ENCODE results near the gene PEX11G.

PEX11G gene

GRCh38 chr19:7522072-7522922 lies 33.5 kb upstream of the PEX11G start, which contains the start of gene MCOLN1:
Gene MCOLN1 (plus strand): TSS chr19:7522624. CDS start chr19:7522751, 127 bp downstream.
- peak; percentile 94 for DNase-seq (ENCODE audit: low spot score)

- no peak for DNase-seq (ENCODE audit: low spot score)
Observed at GRCh38 chr19:7521551-7522071, 32.8 kb upstream of the PEX11G start.

- no peak for DNase-seq (ENCODE audit: low spot score)
Observed at GRCh38 chr19:7520131-7521051, 31.6 kb upstream of the PEX11G start.

- no peak for DNase-seq (ENCODE audit: low spot score)
Observed at GRCh38 chr19:7519361-7520130, 30.7 kb upstream of the PEX11G start.

- DNase-seq (ENCODE audit: low spot score) = no peak
Observed at GRCh38 chr19:7516878-7517277, 28.0 kb upstream of the PEX11G start.

GRCh38 chr19:7516333-7516732 lies 27.5 kb upstream of the PEX11G start:
- no peak for DNase-seq (ENCODE audit: low spot score)

GRCh38 chr19:7515645-7516151 lies 26.9 kb upstream of the PEX11G start, which contains the start of gene ZNF358:
Gene ZNF358 (plus strand): TSS chr19:7516103. CDS start chr19:7519243, 3,140 bp downstream.
- DNase-seq (ENCODE audit: low spot score) = peak; percentile 78

- no peak for DNase-seq (ENCODE audit: low spot score)
Observed at GRCh38 chr19:7515110-7515644, 26.3 kb upstream of the PEX11G start.

- peak; percentile 85 for DNase-seq (ENCODE audit: low spot score)
Observed at GRCh38 chr19:7513809-7514642, 25.2 kb upstream of the PEX11G start.

GRCh38 chr19:7512400-7512851 lies 23.6 kb upstream of the PEX11G start:
- DNase-seq (ENCODE audit: low spot score) = no peak

- no peak for DNase-seq (ENCODE audit: low spot score)
Observed at GRCh38 chr19:7509625-7510024, 20.8 kb upstream of the PEX11G start.

GRCh38 chr19:7507884-7508283 lies 19.0 kb upstream of the PEX11G start:
- DNase-seq (ENCODE audit: low spot score) = peak; percentile 70

- DNase-seq (ENCODE audit: low spot score) = peak; percentile 85
Observed at GRCh38 chr19:7506385-7507328, 17.8 kb upstream of the PEX11G start.

- DNase-seq (ENCODE audit: low spot score) = no peak
Observed at GRCh38 chr19:7505682-7506384, 17.0 kb upstream of the PEX11G start.

- no peak for DNase-seq (ENCODE audit: low spot score)
Observed at GRCh38 chr19:7505288-7505681, 16.4 kb upstream of the PEX11G start.

GRCh38 chr19:7504684-7505083 lies 15.8 kb upstream of the PEX11G start:
- DNase-seq (ENCODE audit: low spot score) = no peak

- DNase-seq (ENCODE audit: low spot score) = no peak
Observed at GRCh38 chr19:7502552-7502951, 13.7 kb upstream of the PEX11G start.

Data from SK-N-DZ (cell line).